Stimulated activated CD4-positive, alpha-beta T cell treated with anti-CD3 and anti-CD28 coated beads, TNF-alpha, amount 100 ng/mL, for 48 hours (primary cell): ENCODE results near the gene AUH.
"Not testable (repeated sequence)": the region's sequence is repeated elsewhere in the genome, so short reads cannot be mapped to it uniquely, and the experiment has no call there.

ENCODE experiments used
- DNase-seq, 3 donors: peaks; one replicate each; pipeline ENCODE4 v3.0.0-alpha.2; 2020; ENCODE audit warnings: low read depth in 3 of 3

The AUH gene, protein sequence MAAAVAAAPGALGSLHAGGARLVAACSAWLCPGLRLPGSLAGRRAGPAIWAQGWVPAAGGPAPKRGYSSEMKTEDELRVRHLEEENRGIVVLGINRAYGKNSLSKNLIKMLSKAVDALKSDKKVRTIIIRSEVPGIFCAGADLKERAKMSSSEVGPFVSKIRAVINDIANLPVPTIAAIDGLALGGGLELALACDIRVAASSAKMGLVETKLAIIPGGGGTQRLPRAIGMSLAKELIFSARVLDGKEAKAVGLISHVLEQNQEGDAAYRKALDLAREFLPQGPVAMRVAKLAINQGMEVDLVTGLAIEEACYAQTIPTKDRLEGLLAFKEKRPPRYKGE

DNA sequence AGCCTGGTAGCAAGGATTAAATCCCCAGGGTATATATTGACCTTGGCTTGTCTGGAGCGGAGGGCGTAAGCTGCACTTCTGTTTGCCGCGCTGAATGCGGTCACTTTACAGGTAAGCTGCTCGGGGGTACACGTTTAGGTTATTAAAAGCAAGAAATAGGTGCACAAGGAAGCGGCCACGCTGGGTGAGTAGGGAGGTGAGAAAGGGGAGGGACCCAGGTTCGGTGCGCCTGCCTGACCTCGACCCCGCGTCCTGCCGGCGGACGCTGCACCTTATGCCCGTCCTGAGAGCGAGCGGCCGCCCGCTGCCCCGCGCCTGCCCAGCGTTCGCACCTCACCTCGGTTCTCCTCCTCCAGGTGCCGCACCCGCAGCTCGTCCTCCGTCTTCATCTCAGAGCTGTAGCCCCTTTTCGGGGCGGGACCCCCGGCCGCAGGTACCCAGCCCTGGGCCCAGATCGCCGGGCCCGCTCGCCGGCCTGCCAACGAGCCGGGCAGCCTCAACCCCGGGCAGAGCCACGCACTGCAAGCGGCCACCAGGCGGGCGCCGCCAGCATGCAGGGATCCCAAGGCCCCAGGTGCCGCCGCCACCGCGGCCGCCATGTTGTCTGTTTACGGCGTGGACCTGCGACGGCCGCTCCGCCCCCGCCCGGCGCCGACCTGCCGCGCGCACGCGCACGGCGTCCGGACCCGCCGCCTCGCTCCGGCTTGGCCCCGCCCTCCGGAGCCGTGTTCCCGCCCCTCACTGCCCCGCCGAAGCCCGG lies at the start of gene AUH:
TSS of gene AUH (minus strand) at position 628 of the 760 bp plus-strand sequence. CDS start at position 599, 29 bp downstream.
- peak; percentile 67 to 83 (median 76) for DNase-seq

DNA sequence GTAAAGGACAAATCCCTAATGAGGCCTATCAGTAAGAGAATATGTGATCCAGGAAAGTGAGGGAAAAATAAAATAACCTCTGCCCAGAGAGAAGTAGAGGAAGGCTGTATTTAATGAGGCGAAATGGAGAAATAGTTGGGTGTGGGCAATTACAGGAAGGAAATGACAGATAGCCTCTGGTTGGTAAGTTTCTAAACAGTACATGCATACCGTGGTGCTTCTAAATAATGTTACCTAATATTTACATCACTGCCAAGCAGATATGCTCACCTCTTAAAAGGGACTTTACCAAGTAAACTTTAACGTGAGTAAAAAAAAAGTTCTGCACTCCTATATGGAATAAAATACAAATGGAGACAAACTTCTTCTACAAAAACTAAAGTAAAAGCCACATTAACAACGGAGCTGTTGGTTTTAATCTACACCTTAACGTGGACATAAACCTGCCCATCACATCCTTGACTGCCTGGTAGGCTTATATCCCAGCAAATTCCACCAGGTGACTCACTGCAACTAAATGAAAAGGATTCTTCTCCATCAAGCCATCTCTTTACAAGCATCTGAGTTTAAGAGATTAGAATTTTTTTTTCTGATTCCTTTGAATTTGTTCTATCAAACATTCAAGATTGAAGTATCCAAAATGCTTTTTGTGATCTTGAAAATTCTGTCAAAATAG lies 49.5 kb upstream of the AUH start:
- no peak for DNase-seq

DNA sequence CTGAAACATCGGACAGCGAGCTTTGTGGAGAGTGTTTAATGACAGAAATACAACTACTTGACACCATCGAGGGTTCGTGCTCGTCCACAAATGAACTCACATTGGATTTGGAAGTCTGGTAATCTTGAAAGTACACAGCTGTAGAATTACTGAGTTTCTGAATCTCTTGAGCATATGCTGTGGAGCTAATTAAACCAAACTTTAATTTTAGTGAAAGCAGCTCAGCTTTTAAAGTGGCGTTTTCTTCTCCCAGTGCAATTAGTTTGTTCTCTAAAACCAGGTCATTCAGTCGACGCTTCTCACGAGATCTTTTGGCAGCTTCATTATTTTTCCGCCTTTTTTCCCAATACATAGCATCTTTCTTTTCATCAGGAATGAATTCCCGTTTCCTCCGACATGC lies 48.4 kb upstream of the AUH start:
- no peak for DNase-seq

DNA sequence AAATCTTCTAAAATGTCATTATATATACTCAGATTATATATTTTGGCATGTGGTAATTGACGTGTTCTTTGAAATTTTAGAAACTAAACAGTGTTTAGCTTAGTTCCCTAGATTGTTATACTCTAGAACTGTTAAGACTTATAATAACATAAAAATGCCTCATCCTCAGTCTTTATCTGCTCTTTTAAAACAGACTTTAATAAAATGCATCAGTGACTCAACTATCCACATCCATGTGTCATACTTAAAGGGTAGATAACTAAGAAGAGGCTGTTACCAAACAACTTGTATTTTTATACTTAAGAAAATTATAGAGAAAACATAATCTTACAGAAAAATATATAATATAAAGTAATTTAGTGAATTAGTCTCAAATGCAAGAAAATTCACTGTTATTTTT lies 46.8 kb upstream of the AUH start:
- no peak for DNase-seq

DNA sequence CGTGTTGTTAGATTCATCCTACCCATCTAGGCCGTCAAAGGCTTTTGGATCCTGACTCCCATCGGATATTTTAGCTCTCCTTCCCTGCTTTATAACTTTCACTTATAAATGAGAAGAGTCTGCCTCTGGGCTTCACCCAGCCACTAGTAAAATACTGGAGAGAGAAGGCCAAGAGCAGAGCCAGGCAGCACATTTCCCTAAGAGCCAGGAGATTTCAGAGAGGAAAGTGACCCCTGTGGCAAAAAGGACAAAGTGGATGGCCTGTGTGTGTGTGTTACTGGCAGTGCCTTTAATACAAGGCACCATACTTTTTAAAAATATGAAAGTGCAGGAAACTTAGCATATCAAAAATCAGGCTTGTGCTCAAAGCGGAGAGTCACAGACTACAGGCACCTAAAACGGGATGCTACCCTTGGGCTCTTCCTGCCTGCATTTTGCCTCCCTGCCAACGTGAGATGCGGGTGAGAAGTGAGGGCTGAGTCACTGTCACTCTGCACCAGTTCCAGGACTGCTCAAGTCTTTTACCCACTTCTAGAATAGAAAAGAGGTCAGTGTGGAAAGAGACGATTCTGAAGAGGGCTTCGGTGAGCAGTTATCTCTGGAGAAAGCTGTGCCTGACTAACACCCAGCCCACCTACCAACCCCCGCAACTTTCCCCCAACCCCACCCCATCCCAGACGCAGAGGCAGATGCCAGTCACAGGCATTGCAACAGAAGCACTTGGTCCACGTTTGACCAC lies 46.0 kb upstream of the AUH start:
- DNase-seq: no peak

DNA sequence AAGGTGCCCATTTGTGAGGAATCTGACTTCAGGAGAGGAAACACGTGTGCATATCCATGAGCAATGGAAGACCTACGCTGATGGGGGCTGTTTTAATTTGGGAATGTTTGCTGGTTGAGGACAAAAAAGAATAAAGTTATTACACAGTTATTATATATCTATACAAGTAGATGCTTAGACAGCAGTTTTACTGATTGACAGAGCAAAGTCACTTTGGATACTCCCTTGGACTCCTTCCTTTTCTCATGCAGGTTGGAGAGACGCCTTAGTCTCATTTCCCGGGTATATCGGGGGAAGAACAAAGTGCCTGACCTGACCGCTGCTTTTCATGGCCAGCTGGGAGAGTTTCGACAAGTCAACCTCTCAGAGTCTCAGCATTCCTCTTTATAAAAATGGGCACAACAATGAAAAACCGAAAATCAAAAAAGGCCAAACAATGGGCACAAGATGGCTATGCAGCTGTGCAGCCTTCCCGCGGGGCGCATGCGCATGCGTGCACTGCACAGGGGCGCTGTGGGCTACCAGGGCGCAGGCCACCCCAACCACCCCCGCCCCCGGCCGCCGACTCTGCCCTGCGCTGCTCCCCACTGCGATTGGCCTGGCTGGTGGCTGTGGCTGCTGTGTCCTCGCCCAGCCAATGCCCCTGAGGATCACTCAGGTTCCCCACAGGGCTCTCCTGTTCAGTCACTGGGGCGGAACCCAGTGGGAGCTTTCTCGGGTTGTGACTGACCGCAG lies 43.8 kb upstream of the AUH start:
- DNase-seq: no peak

DNA sequence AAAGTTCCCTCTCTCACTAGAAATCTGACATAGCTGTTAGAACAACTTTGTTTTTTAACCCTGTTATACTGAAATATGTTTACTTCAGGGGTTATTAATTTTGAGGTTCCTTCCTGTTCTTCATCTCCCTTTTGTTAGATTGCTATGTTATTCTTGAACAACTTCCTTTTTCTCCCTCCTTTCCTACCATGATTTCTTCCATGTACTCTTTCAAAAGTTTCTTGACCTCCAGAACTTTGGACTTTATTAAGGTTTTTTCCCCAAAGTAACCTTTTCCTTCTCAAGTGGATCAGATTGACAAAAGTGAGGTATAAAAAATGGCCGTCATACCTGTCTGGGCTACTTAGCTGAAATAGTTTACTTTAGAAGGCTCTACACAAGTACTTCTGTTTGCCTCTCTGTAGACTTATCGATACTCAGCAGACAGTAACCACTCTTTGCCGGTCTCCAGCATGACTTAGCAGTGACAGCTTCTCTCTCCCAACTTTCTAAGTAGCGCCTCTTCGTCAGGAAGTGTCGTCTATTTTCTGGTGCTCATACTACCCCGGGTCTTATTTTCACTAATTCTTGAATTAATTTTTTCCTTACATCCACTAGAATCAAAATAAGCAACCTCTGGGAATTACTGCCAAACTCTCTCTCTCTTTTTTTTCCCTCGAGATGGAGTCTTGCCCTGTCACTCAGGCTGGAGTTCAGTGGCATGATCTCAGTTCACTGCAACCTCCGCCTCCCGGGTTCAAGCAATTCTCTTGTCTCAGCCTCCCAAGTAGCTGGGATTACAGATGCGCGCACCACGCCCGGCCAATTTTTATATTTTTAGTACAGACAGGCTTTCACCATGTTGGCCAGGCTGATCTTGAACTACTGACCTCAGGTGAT lies 42.2 kb upstream of the AUH start:
- DNase-seq: no peak

DNA sequence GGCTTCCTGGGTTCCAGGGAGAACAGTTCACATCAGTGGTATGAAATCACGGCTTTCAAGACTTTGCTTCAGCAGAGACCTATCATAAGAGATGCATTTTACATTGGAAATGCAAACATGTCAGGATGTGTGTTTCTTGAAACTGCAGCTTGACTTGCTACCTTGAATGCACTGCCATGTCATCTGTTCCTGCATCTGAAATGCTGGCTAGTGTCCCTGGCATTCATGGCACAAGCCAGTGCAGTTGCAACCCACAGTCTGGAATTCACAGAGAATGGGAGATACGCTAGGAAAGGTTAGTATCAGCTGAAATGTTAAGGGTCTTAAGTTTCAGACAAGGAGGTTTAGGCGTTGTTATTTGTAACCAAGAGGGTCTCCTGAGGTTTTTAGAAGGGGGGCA lies 37.2 kb upstream of the AUH start:
- DNase-seq: no peak

DNA sequence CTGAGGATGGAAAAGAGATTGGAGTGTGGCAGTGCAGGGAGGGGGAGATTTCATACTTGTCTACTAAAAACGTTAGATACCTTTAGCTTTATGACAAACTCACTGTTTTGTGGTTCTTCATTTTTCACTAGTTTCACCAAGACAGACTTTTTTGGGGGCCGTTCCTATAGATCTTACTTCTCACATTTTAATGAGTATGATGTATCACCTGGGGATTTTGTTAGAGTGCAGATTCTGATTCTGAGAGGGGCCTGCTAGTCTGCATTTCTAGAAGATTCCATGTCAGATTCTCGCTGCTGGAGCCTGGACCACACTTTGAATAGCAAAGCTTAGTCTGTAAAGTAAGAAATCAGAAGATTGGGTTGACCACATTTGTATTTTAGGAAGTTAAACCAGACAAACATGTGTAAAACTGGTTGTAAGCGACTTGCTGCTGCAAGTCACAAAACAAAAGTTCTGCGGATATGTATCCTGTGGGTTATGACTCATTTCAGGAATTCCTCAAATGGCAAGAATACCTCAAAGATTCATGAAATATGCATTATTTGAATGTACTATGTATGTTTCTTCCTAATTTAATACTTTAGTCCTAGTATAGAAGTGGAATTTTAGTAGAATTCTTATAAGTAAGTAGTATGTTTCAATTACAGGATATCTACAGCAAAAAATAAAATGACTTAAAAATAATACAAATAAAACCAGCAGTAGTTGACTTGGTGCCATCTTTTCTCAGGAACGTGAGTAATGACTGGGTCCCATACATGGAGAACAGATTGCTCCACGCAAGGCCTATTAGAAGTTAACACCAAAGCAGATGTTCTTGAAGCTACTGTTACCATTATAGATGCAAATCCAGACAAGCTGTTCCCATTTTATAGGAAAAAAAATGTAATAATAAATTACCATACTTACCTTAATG lies 34.1 kb upstream of the AUH start:
- no peak for DNase-seq

DNA sequence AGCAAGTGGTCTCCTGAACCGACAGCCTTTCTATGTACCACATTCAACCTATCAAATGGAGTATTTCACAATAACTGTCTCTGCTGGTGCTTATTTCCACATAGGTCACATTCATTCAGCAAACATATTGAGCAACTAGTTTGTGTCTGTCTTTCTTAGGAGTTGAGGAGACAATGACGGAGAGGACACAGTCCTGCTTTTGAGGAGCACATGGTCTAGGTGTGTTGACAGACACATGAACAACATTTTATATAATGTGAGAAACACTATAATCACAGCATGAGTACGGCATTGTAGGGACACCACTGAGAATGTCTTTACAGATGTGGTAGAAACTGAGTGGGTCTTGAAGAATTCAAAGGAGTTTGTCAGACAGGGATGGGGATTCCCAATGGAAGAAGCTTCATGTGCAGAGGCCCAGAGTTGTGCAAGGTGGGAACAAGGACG lies 33.4 kb upstream of the AUH start:
- no peak for DNase-seq

DNA sequence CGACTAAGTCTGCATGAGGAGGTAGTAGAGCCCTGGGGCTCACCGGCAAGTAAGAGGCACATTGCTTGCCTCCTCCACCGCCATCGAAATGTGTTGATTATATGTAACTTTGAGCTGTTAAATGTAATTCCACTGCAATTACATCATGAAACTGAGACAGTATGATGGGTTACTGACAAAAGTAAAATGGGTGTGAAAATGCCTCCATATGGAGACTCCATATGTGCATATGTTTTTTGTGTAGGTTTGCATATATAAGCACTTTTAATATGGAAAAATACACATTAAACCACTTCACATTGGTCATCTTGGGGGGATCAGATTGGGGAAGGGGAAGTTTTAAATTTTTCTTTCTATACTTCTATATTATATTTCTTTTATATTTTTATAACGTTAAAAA lies 32.1 kb upstream of the AUH start:
- DNase-seq: no peak

DNA sequence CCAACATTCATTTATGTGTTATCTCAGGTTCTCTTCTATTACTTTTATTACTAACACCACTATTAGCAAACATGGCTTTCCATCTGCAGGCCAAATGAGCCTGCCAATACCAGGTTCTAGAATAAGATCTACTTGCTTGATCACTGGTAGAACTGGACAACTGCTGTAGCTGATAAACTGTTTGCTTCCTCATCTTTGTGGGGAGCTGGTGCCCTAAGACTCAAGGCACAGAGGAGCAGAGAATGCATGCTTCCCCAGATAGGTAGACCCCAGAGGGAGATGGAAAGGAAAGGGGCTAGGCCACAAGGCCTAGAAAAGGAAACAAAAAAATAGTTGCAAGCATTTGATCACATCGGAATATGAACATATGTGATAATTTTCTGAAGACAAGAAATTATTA lies 30.7 kb upstream of the AUH start:
- no peak for DNase-seq

DNA sequence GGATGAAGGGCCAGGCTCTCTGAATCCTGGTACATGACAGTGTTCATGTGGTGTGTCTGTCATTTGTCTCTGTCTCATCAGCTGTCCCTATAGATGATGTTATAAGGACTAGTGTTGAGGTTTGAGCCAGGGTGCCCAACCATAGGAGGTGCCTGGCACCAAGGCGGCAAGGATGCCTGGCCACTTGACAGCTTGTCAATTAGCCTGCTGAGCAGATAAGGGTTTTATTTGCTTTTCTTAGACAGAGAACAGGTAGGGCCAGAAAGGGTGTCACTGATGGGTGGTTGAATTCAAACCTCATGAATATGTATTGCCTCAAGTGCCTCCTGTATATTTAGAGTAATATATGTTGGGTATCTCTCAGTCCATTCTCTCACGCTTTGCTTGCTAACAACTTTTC lies 30.1 kb upstream of the AUH start:
- no peak for DNase-seq

DNA sequence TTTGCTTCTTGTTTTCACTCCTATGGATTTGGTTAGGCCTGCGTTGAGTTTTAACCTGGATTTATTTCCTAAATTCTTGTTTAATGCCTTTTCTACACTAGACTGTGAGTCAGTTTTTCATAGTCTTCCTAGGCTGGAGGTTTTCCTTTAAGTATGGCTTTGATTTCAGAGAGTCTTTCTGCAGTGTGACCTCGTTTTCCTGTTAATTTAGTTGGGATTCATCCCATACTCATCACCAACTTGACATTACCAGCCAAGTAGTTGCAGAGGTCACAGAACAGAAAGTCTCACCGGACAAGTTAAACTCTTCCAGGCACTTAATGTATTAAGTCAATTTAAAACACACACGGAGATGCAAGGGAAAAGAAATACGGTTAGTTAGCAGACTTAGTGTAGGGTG lies 29.7 kb upstream of the AUH start:
- DNase-seq: no peak

DNA sequence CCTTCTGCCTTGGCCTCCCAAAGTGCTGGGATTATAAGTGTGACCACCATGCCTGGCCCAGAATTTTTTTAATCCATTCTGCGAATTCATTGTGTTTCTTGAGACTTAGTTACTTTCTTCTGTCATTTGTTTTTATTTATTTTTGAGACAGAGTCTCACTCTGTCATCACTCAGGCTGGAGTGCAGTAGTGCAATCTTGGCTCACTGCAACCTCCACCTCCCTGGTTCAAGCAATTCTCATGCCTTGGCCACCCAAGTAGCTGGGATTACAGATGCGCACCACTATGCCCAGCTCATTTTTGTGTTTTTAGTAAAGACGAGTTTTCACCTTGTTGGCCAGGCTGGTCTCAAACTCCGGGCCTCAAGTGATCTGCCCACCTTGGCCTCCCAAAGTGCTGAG lies 28.0 kb upstream of the AUH start:
- not testable (repeated sequence) for DNase-seq

DNA sequence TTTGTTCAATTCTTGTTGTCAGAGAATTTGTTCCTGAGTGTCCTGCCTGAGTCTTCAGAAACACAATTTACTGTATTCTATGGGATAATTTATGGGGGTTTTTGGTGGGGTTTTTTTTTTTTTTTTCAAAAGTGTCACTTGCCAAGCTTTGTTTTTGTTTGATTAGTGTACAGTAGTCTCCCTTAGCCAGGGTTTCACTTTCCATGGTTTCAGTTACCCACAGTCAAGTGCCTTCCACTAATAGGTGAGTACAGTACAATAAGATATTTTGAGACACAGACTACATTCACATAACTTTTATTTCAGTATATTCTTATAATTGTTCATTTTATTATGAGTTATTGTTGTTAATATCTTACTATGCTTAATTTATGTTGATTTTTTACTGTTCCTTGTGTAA lies 25.0 kb upstream of the AUH start:
- DNase-seq: no peak

DNA sequence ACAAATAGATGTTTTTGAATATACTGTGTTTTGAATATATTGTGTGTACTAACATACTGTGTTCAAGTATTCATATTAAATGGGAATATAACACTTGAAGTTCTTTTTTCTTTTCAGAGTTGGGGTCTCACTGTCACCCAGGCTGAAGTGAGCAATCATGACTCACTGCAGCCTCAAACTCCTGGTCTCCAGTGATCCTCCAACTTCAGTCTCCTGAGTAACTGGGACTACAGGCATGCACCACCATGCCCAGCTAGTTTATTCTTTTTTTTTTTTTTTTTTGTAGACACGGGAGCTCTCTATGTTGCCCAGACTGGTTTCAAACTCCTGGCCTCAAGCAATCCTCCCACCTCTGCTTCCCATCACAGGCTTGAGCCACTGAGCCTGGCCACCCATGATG lies 23.2 kb upstream of the AUH start:
- DNase-seq: no peak

DNA sequence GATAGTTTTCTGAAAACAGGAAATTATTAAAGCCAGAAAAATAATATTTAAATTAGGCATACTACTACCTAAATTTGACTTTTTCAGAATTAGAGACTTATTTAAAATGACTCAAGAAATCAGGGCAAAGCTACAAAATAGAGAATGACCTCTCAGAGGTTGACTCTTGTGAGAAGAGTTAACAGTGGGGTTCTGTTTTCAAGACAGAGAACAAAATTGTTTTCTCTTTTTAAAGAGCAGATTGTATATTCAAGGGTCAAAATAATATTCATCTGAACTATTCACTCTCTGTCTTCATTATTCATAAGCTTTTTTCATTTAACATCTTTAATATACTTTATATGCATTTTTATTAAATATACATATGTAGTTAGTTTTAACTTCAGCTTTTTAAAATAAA lies 21.9 kb upstream of the AUH start:
- no peak for DNase-seq

DNA sequence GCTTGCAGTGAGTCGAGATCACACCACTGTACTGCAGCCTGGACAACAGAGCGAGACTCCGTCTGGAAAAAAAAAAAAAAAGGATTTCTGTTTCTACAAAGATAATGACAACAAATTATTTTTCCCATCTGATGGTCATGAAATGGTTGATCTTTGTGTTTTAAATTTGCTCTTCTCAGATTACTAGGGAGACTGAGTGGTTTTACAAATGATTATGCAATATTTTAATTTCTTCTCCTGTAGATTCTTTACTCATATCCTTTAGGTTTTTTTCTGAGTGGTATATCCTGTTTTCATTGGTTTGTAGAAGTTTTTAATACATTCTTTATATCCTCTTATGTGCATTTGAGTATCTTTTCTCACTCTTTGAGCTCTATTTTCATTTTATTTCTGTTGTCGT lies 20.6 kb upstream of the AUH start:
- DNase-seq: no peak
